ENCODE results near the gene FBF1.

GRCh38 chr17:75888484-75888883 is 52.4 kb downstream of the FBF1 start:
- no peak for TF ChIP-seq CTCF (IDR thresholded peaks at IDR 0.05)
- TF ChIP-seq EP300 (IDR thresholded peaks at IDR 0.05): no peak

Data from esophagus muscularis mucosa (tissue), 3 donors.